Measurements from ENCODE around the gene CCDC188.

Gene CCDC188

GRCh38 chr22:20116376-20116950 is 34.4 kb downstream of the CCDC188 start:
- DNase-seq, result no peak

DNA sequence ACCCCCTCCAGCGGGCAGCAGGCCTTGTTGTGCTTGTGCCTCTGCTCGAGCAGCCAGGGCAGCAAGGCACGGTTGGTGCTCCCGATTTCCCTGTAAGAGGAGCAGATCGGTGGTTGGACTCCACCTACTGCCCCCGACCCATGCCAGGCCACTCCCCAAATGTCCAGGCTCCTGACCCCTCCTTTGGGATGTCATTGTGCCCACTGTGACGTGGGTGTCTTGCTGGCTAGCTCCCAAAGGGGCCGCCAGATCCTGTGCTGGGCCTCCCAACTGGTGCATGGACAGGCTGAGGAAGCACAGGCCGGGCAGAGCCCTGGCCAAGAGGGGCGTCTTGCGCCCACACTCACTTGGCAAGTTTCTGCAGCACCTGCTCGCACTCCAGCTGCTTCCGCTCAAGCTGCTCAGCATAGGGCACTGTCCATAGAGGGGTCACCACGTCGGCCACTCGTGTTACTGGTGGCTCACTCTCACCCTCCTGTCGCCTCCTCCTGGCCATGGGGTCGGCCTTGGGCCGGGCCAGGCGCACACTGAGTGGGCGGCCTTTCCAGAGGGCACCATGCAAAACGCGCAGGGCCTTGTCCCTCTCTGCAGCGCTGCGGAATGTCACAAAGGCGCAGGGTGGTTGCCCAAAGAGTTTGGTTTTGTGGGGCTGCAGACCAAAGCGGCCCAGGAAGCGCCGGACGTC is 35.0 kb downstream of the CCDC188 start, which contains the start of gene RANBP1:
TSS of gene RANBP1 (plus strand) at position 414 of the 685 bp plus-strand sequence. CDS start at position 495, 81 bp downstream.
- no peak for DNase-seq

- DNase-seq, result no peak
Measured at GRCh38 chr22:20114506-20115475, 36.1 kb downstream of the CCDC188 start.

DNA sequence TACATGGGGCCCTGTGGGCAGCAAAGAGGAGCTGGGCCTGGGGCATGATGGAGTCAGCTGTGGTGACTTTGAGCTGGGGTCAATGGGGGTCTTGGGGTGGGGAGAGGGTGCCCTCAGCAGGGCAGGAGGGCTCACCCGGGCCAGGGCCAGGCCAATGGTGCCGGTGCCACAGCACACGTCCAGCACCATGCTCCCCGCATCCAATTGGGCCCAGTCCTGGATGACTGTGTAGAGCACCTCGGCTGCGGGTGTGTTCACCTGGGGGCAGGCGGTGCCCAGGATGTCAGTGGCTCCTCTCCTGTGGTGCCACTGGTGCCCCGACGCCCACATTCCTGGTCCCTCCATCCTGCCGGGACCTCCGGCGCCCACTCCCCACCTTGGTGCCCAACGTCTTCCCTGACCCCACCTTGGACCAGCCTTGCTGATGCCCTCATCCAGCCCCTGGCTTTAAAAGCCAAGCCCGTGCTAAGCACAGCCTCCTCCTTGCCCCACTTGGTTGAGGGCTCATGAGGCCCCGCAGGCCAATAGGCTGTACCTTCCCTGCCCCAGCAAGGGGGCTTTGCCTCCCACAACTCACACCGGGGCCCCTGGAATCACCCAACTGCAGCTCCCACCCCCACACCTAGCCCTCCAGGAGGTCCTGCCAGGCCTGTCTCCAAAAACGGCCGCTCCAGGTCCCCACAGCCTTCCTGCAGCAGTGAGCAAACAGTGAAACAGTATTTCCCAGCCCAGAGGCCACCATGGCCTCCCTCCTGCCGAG is 37.1 kb downstream of the CCDC188 start:
- DNase-seq, result no peak

GRCh38 chr22:20112623-20113511 is 38.0 kb downstream of the CCDC188 start:
- no peak for DNase-seq

- no peak for DNase-seq
Measured at GRCh38 chr22:20111689-20112622, 38.9 kb downstream of the CCDC188 start.

- DNase-seq, result no peak
Measured at GRCh38 chr22:20111045-20111688, 39.7 kb downstream of the CCDC188 start.

GRCh38 chr22:20110359-20110985 is 40.4 kb downstream of the CCDC188 start:
- DNase-seq, result no peak

DNA sequence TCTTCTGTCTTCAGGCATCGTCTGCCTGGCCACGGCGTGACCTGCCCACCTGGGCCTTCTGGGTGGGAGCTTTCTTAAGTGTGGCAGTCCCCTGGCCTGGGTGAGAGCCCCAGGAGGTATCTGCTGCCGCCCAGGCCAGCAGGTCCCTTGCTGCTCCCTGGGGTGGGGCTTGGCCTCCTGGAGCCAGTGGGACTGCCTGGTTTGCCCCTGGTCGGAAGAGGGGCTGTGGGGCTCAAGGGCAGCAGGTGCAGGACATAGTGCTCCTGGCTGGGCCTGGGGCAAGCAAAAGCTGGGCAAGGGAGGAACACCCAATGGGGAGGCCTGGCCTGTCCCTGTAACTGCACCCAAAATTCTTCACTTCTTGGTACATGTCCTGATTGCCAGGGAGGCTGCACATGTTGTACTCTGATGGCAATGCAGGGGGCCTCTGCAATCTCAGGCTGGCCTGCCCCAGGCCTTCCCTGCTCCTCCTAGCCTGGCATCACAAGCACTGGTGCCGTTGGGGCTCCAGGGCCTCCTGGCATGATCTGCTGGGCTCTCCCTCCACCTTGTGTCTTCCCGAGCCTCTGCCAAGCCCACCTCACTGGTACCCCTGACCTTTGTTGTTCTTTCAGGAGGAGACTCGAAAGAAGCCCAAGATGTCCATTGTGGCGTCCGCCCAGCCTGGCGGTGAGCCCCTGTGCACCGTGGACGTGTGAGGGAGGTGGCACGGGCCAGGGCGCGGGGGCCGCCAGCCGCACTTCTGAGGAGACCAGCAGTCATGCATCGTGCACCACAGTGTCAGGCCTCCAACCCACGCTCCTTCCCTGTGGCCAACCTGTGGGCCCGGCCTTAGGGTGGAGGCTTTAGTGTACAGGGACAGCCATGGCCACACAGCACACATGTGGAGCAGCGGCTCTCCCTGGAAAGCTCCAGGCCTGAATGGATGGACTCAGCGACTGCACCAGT is 41.2 kb downstream of the CCDC188 start:
- no peak for DNase-seq

GRCh38 chr22:20108757-20109230 is 42.1 kb downstream of the CCDC188 start:
- DNase-seq, result no peak

DNA sequence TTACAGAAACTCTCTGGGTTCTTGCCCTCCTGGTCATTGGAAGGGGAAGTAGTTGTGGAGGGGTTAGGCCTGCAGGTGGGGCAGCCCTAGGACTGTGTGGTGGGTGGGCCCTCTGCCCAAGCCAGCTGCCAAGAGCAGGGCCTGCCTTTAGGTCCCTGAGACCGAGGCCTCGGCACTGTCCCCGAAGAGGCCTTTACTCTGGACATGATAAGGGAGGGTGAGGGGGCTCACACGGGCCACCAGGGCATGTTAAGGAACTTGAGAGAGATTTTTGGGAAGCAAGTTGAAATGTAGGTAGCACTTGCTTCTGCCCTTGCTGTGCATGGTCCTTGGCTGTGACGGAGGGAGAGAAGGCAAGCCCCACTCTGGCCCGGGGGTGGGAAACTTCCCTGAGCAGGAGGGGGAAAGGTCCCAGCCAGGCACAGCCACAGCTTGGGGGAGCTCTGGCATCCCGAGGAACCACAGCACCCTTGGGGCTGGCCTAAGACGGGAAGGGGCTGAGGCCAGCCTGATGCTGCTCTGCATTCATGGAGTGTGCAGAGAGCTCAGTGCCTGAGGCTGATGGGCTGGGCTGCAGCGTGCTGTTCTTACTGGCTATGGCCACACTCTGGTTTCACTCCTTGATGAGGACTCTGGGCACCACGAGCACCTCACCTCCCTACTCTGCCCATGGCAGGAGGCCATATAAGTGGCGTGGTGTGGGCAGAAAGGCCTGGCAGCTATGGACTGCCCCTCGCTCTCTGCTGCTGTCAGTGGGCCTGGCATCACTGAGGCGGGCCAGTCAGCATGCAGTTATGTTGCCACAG is 42.7 kb downstream of the CCDC188 start:
- DNase-seq, result no peak

DNA sequence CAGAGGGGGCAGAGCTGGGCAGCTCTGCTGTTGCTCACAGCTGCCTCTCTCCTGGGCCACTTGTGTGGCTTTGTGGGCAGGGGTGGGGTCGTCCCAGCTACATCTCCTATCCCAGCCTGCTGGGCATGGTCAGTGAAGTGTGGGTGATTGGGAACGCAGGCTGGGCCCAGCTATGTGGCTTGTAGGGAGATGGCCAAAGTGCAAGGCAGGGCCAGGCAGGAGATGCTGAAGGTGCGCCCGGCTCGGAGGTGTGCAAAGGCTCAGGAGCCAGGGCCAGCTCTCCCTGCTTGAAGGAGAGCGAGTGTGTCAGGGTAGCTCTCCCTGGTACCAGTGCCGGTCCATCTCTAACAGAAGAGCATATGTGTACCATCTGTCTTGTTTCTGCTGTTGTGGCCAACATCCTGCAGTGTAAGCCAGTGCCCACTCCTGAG is 43.4 kb downstream of the CCDC188 start:
- no peak for DNase-seq

- DNase-seq, result no peak
Measured at GRCh38 chr22:20106849-20107237, 44.0 kb downstream of the CCDC188 start.

- DNase-seq, result no peak
Measured at GRCh38 chr22:20106205-20106848, 44.5 kb downstream of the CCDC188 start.

DNA sequence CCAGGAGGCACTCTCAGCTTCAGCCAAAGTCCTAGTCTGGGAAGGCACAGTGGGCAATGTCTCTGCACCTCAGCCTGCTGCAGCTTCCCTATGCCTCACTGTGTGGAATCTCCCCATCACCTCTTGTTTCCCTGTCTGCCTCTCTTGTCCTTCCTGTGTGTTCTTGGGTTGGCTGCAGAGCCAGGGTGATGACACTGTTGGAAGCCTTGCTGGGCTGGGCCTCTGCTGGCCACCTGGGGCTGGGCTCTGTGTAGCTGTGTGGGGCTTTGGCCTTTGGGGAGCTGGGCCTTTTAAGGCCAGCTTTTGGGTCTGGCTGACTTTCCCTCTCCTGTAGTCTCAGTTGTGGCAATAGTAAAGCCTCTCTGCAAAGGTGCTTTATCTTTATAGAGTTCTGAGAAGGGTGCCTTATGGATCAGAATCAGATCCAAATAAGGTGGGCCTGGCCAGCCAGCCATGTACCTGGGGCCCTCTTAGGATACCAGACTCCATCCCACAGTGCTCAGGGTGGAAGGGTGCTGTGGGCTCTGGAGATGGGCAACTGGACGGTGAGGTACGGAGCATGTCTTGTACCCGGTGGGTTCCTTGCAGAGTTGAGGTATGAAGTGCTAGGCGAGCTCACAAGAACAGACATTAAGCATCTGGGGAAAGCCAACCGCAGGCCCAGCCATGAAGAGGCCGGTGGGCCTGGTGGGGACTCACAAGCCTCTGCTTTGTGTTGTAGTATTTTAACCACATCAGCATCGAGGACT is 45.2 kb downstream of the CCDC188 start:
- DNase-seq, result no peak
